Measurements from ENCODE around the gene GALM.
"Not testable (repeated sequence)": the region's sequence is repeated elsewhere in the genome, so short reads cannot be mapped to it uniquely, and the experiment has no call there.

Gene GALM

DNA sequence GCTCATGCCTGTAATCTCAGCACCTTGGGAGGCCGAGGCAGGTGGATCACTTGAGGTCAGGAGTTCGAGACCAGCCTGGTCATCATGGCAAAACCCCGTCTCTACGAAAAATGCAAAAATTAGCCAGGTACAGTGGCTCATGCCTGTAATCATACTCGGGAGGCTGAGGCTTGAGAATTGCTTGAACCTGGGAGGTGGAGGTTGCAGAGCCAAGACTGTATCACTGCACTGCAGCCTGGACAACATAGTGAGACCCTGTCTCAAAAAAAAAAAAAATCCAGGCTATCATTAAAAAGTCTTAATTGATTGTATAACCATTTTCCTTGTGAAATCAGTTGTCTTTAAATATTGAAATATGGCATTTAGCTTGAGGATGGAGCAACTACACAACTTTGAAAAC, 15.0 kb downstream of the GALM start:
- not testable (repeated sequence) for DNase-seq (ENCODE audit: low read depth in 2 of 2)

DNA sequence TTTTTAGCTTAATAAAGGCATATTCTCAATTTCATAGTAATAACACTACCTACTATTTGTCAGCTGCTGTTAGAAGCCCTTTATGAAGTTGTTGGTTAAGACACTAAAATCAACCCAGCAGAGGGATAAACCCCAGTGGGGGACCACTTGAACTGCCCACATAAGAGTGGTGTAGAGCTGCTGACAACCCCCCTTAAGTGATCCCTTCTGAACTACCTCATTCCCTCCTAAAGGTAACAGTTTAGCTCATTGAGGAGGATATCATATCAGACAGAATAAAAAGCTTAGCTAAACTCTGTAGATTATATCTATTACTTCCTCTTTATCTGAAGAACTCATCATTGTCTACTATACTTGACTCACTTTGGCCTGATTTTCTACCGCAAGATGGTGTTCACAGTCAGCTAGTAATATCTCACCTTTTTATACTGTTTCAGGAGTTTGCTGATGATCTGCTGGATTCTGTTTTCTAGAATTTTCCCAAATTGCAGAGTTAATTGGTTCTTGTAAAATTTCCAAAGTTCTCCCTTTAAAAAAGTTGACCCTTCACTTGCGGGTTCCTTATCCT, 16.2 kb downstream of the GALM start:
- no peak for DNase-seq (ENCODE audit: low read depth in 2 of 2)

DNA sequence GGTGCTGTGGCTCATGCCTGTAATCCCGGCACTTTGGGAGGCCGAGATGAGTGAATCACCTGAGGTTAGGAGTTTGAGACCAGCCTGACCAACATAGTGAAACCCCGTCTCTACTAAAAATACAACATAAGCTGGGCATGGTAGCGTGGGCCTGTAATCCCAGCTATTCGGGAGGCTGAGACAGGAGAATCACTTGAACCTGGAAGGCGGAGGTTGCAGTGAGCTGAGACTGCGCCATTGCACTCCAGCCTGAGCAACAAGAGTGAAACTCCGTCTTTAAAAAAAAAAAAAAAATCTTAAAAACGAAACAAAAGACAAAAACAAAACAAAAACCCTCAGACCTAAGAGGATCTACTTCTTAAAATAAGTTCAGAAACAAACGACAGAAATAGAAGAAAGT, 16.7 kb downstream of the GALM start:
- DNase-seq (ENCODE audit: low read depth in 2 of 2): not testable (repeated sequence)

DNA sequence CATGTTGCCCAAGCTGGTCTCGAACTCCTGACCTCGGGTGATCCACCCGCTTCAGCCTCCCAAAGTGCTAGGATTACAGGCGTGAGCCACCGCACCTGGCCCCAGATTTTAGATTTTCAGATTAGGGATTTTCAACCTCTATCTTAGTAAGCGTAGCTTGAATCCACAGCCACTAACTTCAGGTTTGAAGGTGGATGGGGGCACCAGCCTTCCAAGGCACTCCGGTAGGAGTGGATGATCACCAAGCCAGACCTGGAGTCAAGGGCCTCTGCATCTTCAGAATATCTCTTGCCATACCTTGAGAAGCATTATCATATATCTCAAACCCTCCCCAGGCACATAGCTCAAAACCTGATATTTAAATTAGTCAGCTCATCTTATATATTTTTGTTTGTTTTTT, 17.9 kb downstream of the GALM start:
- no peak for DNase-seq (ENCODE audit: low read depth in 2 of 2)

DNA sequence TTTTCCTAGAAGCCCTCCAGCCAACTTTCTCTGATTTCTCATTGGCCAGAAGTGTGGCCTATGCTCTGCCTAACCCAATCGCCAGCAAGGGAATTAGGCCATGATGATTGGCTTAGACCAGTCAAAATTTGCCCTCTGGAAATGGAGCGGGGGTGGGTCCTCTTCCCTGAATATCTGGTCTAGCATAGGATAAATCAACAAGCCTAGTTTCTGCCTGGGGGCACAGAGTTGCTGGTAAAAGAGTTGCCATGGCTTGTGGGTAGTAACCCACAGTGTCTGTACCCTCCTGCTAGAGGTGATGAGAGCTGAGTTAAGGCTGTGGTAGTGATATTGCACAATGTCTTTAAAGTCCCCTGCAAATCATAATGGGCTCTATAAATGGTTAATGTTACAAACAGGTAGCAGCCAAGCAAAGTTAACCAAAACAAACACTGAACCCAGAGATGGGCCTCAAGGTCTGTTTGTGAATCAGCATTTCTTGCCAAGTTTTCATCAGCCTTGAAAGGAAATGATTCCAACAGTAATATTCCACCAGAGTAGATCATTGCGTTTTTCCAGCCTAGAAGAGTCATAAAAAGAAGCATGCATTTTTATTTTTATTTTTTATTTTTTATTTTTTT, 19.3 kb downstream of the GALM start:
- no peak for DNase-seq (ENCODE audit: low read depth in 2 of 2)

GRCh38 chr2:38690499-38691420, 24.8 kb downstream of the GALM start:
- DNase-seq (ENCODE audit: low read depth in 2 of 2): no peak

- no peak for DNase-seq (ENCODE audit: low read depth in 2 of 2)
Measured at GRCh38 chr2:38691994-38692393, 26.1 kb downstream of the GALM start.

DNA sequence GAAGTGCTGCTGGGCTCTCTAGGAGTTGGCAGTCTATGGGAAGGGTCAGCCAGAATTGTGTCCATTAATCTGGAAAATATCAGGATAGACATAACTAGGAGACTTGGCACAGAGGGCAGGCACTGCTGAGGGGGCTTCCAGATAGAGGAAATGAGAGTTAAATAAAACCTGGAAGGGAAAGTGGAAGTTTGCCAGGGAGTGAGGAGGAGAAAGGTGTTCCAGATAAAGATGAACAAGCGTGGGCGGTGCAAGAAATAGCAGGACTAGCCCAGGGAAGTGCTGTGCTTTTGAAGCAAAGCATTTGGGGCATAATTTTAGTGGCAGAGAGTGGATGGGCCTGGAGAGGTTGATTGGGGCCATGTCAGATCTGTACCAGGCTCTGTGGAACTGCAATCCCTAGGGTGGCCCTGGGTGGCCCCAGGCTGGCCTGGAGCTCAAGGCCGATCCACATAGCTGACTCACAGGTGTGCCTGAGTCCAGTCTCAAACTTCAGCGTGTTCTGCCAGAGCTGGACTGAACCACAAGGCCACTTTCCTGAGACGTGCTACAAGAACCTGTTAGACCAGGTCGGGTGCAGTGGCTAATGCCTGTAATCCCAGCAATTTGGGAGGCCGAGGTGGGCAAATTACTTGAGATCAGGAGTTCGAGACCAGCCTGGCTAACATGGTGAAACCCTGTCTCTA, 26.9 kb downstream of the GALM start:
- no peak for DNase-seq (ENCODE audit: low read depth in 2 of 2)

- no peak for DNase-seq (ENCODE audit: low read depth in 2 of 2)
Measured at GRCh38 chr2:38697116-38697840, 31.4 kb downstream of the GALM start.

DNA sequence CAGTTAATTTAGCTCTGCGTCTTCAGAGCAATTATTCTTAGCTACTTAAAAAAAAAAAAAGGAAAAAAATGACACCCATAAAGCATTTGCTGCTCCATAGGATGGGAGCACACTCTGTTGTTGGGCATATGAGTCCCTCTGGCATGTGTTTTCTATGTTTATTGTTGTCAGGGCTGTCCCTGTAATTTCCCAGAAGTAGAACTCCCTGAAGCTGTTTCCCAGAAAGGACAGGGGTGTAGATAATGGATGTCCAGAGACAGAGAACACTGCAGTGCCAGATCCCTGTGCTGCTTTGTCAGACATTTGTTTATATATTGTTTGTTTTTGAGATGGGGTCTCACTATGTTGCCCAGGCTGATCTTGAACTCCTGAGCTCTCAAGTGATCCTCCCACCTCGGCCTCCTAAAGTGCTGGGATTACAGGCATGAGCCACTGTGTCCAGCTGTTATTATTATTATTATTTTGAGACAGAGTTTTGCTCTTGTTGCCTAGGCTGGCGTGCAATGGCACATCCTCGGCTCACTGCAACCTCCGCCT, 32.6 kb downstream of the GALM start:
- no peak for DNase-seq (ENCODE audit: low read depth in 2 of 2)

GRCh38 chr2:38700113-38700785, 34.3 kb downstream of the GALM start:
- DNase-seq (ENCODE audit: low read depth in 2 of 2): no peak

GRCh38 chr2:38700881-38701458, 35.1 kb downstream of the GALM start:
- no peak for DNase-seq (ENCODE audit: low read depth in 2 of 2)

GRCh38 chr2:38701542-38701941, 35.6 kb downstream of the GALM start:
- no peak for DNase-seq (ENCODE audit: low read depth in 2 of 2)

- DNase-seq (ENCODE audit: low read depth in 2 of 2): no peak
Measured at GRCh38 chr2:38702413-38702812, 36.5 kb downstream of the GALM start.

- DNase-seq (ENCODE audit: low read depth in 2 of 2): not testable (repeated sequence)
Measured at GRCh38 chr2:38703336-38703735, 37.4 kb downstream of the GALM start.

- no peak for DNase-seq (ENCODE audit: low read depth in 2 of 2)
Measured at GRCh38 chr2:38704664-38705063, 38.8 kb downstream of the GALM start.

DNA sequence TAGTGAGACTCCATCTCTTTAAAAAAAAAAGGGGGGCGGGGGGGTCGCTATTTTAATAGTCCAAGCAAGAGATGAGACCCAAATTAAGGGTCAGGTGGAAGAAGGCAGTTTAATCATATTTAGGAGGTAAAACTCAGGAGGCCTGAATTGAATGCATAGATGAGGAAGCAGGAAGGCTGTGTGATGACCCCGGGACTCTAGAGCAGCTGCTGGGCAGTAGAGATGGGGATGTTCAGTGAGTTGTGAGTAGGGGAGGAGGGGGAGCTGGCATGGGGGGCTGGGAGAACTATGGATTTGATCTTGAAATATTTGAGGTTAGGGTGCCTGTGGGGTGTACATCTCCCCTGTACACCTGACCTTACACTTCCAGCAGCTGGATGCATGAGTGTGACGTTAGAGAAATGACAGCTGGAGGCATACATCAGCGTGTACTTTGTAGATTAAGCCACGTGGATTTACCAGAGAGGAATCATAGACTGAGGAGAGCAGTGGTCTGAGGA, 41.0 kb downstream of the GALM start:
- no peak for DNase-seq (ENCODE audit: low read depth in 2 of 2)

DNA sequence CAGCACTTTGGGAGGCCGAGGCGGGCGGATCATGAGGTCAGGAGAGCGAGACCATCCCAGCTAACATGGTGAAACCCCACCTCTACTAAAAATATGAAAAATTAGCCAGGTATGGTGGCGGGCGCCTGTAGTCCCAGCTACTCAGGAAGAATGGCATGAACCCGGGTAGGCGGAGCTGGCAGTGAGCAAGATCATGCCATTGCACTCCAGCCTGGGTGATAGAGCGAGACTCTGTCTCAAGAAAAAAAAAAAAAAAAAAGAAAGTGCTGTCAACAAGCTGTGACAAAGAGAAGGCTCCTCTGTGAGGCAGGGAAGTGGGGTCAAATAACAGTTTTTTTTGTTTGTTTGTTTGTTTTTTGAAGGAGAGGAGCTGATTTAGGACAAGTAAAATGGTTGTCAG, 42.6 kb downstream of the GALM start:
- DNase-seq (ENCODE audit: low read depth in 2 of 2): not testable (repeated sequence)

DNA sequence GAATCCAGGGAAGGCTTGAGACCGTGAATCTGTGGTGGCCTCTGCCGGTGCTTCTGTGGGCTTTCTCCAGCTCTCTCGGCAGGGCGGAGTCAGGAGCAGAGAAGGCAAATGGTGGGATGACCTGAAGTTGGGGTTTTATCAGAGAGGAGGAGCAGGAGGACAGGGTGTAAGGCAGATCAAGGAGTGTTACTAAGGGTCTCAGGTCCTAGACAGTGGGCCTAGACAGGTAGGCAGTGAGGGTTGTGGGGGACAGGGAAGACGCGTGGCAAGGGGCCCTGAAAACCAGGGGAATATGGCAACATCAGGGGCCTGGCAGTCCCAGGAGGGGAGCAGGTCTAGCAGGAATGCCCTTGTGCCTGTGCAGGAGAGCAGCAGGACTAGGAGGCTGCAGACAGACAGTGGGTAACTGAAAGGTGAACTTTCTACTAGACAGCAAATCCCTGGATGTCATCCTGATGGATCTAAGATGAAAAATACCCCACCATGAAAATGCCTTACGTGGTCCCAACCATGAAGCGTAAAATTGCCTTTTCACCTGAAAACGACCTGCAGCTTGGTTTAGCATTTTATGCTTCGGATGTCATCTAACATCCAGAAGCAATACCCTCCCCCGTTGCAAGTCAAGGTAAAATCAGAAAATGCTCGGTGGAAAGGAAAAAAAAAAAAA, 43.1 kb downstream of the GALM start:
- DNase-seq (ENCODE audit: low read depth in 2 of 2): no peak

Measured in stimulated activated CD8-positive, alpha-beta memory T cell treated with anti-CD3 and anti-CD28 coated beads, Interleukin-15, amount 100 ng/mL, for 48 hours (primary cell).